ENCODE measurements around the gene KLHL24.
A peak's percentile ranks its signal among the peaks of the same experiment; 100 is the strongest.
"Not testable (repeated sequence)": the region's sequence is repeated elsewhere in the genome, so short reads cannot be mapped to it uniquely, and the experiment has no call there.

Gene KLHL24

GRCh38 chr3:183697610-183698317 is 62.3 kb downstream of the KLHL24 start, which contains the start of gene YEATS2:
YEATS2 (plus strand) TSS chr3:183697797; CDS start chr3:183715163, 17,366 bp downstream.
- peak; percentile 40 for DNase-seq

GRCh38 chr3:183698318-183698751 is 62.9 kb downstream of the KLHL24 start:
- no peak for DNase-seq

GRCh38 chr3:183698756-183699155 is 63.3 kb downstream of the KLHL24 start:
- no peak for DNase-seq

- no peak for DNase-seq
Measured at GRCh38 chr3:183699238-183699947, 64.0 kb downstream of the KLHL24 start.

- DNase-seq, result no peak
Measured at GRCh38 chr3:183701744-183702143, 66.3 kb downstream of the KLHL24 start.

GRCh38 chr3:183703892-183704291 is 68.5 kb downstream of the KLHL24 start:
- not testable (repeated sequence) for DNase-seq

GRCh38 chr3:183710231-183710630 is 74.8 kb downstream of the KLHL24 start:
- no peak for DNase-seq

GRCh38 chr3:183711516-183711915 is 76.1 kb downstream of the KLHL24 start:
- DNase-seq, result no peak

GRCh38 chr3:183714622-183715021 is 79.2 kb downstream of the KLHL24 start:
- DNase-seq, result no peak

- no peak for DNase-seq
Measured at GRCh38 chr3:183718012-183718411, 82.6 kb downstream of the KLHL24 start.

- DNase-seq, result no peak
Measured at GRCh38 chr3:183725387-183725786, 90.0 kb downstream of the KLHL24 start.

- DNase-seq, result no peak
Measured at GRCh38 chr3:183728204-183728603, 92.8 kb downstream of the KLHL24 start.

GRCh38 chr3:183730361-183730760 is 94.9 kb downstream of the KLHL24 start:
- DNase-seq, result no peak

- no peak for DNase-seq
Measured at GRCh38 chr3:183731611-183732010, 96.2 kb downstream of the KLHL24 start.

- DNase-seq, result no peak
Measured at GRCh38 chr3:183733553-183733952, 98.1 kb downstream of the KLHL24 start.
